ENCODE results near the gene MOCS1. TPM values are rescaled to one million over a fixed set of nuclear protein-coding genes. Genes with fewer than 3 reads are reported as not detected.

Gene MOCS1
- total RNA-seq, 1 donor from 2014 or later: 15.9 TPM

DNA sequence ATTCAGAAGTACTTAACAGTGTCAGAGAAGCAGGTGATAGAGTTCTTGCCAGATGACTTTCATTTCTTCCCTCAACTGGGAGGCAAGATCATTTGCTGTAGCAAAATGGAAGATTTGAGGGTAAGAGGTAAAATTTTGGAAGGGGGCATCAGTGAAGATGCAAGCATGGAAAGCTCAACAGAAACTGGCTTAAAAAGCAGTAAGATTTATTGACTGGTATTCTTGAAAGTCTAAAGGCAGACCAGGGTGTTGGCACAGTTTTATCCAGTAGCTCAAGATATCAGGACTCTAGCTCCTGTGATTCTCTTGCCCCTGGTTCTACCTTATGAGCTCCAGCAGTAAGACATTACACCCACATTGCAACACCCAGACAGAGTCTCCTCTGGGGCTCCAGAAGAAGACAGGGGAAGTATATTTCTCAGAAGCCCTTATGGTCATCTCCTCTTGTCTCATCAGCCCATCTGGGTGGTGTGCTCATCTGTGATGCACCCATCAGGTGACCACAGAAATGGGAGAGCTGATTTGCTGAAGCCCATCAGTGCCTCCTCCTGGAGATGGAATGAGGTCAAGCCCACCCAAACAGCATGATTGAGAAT is 16.0 kb upstream of the MOCS1 start:
- no peak for DNase-seq (ENCODE audit: low spot score, unreplicated experiment)
- Mint-ChIP-seq H3K36me3 (ENCODE audit: insufficient read depth) (no peaks in the 10 kb centered on the region), H3K4me1 (ENCODE audit: low read depth) (peaks cover 15% of the 10 kb centered on the region), H3K27ac (no peak overlapping the region), H3K4me3 (ENCODE audit: low read depth) (no peak overlapping the region), H3K27me3 (peaks cover 7% of the 10 kb centered on the region), H3K9me3 (ENCODE audit: low read depth) (peaks cover 3% of the 10 kb centered on the region)
- TF ChIP-seq, protein P1, sequence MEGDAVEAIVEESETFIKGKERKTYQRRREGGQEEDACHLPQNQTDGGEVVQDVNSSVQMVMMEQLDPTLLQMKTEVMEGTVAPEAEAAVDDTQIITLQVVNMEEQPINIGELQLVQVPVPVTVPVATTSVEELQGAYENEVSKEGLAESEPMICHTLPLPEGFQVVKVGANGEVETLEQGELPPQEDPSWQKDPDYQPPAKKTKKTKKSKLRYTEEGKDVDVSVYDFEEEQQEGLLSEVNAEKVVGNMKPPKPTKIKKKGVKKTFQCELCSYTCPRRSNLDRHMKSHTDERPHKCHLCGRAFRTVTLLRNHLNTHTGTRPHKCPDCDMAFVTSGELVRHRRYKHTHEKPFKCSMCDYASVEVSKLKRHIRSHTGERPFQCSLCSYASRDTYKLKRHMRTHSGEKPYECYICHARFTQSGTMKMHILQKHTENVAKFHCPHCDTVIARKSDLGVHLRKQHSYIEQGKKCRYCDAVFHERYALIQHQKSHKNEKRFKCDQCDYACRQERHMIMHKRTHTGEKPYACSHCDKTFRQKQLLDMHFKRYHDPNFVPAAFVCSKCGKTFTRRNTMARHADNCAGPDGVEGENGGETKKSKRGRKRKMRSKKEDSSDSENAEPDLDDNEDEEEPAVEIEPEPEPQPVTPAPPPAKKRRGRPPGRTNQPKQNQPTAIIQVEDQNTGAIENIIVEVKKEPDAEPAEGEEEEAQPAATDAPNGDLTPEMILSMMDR (IDR thresholded peaks at IDR 0.05; ENCODE audit: unreplicated experiment): no peak

DNA sequence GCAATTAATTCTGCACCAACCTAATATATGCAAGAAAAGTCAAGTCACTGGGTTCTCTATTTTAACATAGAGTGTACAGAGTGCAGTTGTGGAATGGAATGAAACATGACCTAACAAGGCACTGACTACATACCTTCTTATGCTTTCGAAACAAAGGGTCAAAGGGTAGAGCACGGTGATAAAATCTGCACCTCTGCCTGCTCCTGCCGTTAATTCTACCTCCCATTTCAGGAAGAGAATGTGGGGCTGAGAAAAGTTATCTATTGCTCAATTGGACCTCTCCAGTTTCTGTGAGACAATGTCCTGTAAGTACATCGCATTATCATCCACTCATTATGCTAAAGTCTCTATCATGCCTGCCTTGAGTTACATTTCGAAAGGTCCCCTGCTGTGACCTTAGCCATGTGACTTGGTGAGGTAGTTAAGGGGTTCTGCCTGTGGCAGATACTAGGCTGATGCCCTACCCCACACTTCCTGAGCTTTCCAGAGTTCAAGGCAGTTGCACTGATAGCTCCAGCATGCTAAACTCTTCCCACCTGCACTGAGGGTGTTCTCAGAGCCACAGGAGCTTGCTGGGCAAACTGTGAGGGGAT is 14.0 kb upstream of the MOCS1 start:
- Mint-ChIP-seq H3K27me3 (peaks cover 7% of the 10 kb centered on the region), H3K4me1 (ENCODE audit: low read depth) (peaks cover 15% of the 10 kb centered on the region), H3K4me3 (ENCODE audit: low read depth) (no peak overlapping the region), H3K9me3 (ENCODE audit: low read depth) (no peaks in the 10 kb centered on the region), H3K36me3 (ENCODE audit: insufficient read depth) (no peaks in the 10 kb centered on the region), H3K27ac (no peak overlapping the region)
- TF ChIP-seq, protein P1 (IDR thresholded peaks at IDR 0.05; ENCODE audit: unreplicated experiment): no peak
- no peak for DNase-seq (ENCODE audit: low spot score, unreplicated experiment)

DNA sequence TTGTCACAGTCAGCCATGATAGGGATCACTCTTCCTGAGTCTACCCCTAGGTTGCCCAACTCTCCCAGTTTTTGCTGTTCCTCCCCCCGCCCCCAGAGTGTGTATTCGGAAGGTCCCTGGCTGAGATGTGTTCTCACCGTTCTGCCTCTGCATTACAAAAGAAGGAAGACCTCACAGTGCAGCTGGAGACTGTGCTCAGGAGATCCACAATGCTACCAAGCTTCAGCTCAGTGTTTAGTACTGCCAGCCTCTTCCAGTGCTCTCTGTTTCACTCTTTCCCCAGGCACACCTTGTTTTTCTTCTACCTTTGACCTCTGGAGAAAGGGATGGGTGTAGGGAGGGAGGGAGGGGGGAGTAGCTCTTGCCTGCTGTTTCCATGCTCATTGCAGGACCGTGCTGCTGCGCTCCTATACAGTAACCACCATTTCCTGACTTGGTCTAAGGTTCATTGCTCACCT is 13.4 kb upstream of the MOCS1 start:
- TF ChIP-seq, protein P1 (IDR thresholded peaks at IDR 0.05; ENCODE audit: unreplicated experiment): no peak
- H3K27me3 Mint-ChIP-seq: peaks cover 7% of the 10 kb centered on the region
- DNase-seq (ENCODE audit: low spot score, unreplicated experiment): no peak
- H3K36me3 Mint-ChIP-seq (ENCODE audit: insufficient read depth): no peaks in the 10 kb centered on the region
- H3K27ac Mint-ChIP-seq: no peak overlapping the region
- H3K9me3 Mint-ChIP-seq (ENCODE audit: low read depth): no peaks in the 10 kb centered on the region
- peaks cover 15% of the 10 kb centered on the region for H3K4me1 Mint-ChIP-seq (ENCODE audit: low read depth)
- no peak overlapping the region for H3K4me3 Mint-ChIP-seq (ENCODE audit: low read depth)

DNA sequence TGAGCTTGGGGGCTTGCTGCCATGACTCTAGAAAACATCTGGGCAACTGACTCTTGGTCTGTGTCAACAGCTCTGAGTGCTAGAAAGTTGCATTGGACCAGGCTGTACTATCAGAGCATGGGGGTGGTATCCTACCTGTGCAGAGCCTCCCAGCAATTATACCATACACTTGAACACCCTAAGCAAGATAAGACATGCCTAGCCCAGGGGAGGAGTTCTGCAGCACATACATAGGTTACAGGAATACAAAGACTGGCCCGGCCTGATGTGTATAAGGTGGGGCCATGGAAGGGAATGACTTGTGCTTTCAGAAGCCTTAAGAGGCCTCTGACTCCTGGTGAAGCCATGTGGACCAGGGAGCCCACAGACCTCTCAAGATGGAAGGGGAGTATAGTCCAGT is 11.4 kb upstream of the MOCS1 start:
- H3K4me3 Mint-ChIP-seq (ENCODE audit: low read depth): no peak overlapping the region

DNA sequence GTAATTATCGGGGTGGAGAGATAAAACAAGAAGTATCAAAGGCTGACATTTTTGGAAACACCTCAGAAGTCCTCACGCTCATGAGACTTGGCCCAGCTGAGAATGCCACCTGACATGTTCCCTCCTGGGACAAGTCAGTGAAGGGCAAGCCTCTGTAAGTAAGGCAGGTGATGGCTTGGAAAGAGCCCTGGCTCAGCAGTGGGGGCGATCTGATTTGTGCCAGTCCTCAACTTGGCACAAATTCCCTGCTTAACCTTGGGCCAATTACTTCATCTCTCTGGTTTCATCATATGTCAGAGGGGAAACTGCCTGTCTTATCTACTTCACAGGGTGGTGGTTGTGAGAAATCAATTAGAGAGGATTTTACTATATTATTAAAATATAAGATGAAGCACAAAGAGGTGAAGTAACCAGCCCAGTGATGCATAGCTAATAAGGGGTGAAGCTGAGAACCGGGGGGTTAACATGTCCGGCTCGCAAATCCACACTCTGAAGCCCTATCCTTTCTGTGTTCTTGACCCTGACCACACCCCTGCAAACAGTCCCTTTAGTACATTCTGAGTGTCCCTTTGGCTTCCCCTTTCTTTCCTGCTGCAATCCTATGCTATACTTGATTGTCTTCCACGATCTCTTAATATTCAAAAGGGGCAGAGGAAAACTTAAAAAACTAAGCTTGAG is 8.8 kb upstream of the MOCS1 start:
- Mint-ChIP-seq H3K9me3 (ENCODE audit: low read depth) (no peaks in the 10 kb centered on the region), H3K4me1 (ENCODE audit: low read depth) (peaks cover 17% of the 10 kb centered on the region), H3K36me3 (ENCODE audit: insufficient read depth) (no peaks in the 10 kb centered on the region), H3K27me3 (peaks cover 7% of the 10 kb centered on the region), H3K4me3 (ENCODE audit: low read depth) (no peak overlapping the region), H3K27ac (no peak overlapping the region)
- no peak for DNase-seq (ENCODE audit: low spot score, unreplicated experiment)
- TF ChIP-seq, protein P1 (IDR thresholded peaks at IDR 0.05; ENCODE audit: unreplicated experiment): no peak

More for the DNA sequence above, 11.4 kb upstream of the MOCS1 start:
- Mint-ChIP-seq H3K27me3 (peaks cover 7% of the 10 kb centered on the region), H3K36me3 (ENCODE audit: insufficient read depth) (no peaks in the 10 kb centered on the region), H3K4me1 (ENCODE audit: low read depth) (peaks cover 15% of the 10 kb centered on the region), H3K9me3 (ENCODE audit: low read depth) (no peaks in the 10 kb centered on the region), H3K27ac (no peak overlapping the region)
- TF ChIP-seq, protein P1 (IDR thresholded peaks at IDR 0.05; ENCODE audit: unreplicated experiment): no peak
- DNase-seq (ENCODE audit: low spot score, unreplicated experiment): no peak
